Nephron progenitor cell (in vitro differentiated cells): ENCODE measurements around the gene ERC2.
A peak's percentile ranks its signal among the peaks of the same experiment; 100 is the strongest.
"Not testable (repeated sequence)": the region's sequence is repeated elsewhere in the genome, so short reads cannot be mapped to it uniquely, and the experiment has no call there.

ENCODE experiments used
- DNase-seq: peaks from one replicate; pipeline ENCODE4 v3.0.0; 2021
- H3K27ac Mint-ChIP-seq: 2 replicates; pipeline ENCODE4 v1.8.0; 2021; ENCODE audit warnings: mild to moderate bottlenecking, moderate library complexity, mixed read lengths
- H3K27me3 Mint-ChIP-seq: 2 replicates; pipeline ENCODE4 v1.8.0; 2021; ENCODE audit warnings: mild to moderate bottlenecking, low read depth, mixed read lengths; ENCODE audit not compliant: poor library complexity
- H3K36me3 Mint-ChIP-seq: 2 replicates; pipeline ENCODE4 v1.8.0; 2021; ENCODE audit warnings: low read depth, mixed read lengths
- H3K4me1 Mint-ChIP-seq: 2 replicates; pipeline ENCODE4 v1.8.0; 2021; ENCODE audit warnings: mixed read lengths
- H3K4me3 Mint-ChIP-seq: 2 replicates; pipeline ENCODE4 v1.8.0; 2021; ENCODE audit warnings: mild to moderate bottlenecking, moderate library complexity, mixed read lengths
- H3K9me3 Mint-ChIP-seq: 2 replicates; pipeline ENCODE4 v1.8.0; 2021; ENCODE audit warnings: mild to moderate bottlenecking, moderate library complexity, mixed read lengths
- TF ChIP-seq, protein P1 (sequence below): fragments of 200-600 bp; sonication (generic); IDR thresholded peaks from 2 replicates; pipeline ENCODE4 v1.5.0; 2021; ENCODE audit warnings: antibody characterized with exemption

ERC2 gene

DNA sequence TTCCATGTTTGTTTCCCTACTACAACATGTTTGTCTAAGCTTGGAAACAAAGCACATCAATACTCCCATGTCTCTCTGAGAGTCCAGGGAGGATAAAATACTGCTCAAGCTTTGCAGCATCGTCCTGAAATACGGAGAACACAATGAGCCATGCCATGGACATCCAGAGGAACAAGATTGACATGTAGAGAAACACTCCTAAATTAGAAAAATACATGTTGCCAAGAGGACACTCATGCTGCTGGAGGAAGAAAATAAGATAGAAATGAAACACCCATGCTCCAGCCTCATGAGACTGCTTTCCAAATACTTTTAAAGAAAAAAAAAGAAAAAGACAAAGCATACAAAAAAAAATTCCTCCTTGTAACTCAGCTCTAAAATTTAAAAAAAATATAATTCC lies 387.0 kb downstream of the ERC2 start:
- H3K36me3 Mint-ChIP-seq, result no peaks in the 10 kb centered on the region
- peak overlapping the region; percentile 70 for H3K27ac Mint-ChIP-seq
- DNase-seq, result no peak
- H3K4me1 Mint-ChIP-seq, result peaks cover 15% of the 10 kb centered on the region
- H3K4me3 Mint-ChIP-seq, result no peak overlapping the region
- TF ChIP-seq, protein P1, sequence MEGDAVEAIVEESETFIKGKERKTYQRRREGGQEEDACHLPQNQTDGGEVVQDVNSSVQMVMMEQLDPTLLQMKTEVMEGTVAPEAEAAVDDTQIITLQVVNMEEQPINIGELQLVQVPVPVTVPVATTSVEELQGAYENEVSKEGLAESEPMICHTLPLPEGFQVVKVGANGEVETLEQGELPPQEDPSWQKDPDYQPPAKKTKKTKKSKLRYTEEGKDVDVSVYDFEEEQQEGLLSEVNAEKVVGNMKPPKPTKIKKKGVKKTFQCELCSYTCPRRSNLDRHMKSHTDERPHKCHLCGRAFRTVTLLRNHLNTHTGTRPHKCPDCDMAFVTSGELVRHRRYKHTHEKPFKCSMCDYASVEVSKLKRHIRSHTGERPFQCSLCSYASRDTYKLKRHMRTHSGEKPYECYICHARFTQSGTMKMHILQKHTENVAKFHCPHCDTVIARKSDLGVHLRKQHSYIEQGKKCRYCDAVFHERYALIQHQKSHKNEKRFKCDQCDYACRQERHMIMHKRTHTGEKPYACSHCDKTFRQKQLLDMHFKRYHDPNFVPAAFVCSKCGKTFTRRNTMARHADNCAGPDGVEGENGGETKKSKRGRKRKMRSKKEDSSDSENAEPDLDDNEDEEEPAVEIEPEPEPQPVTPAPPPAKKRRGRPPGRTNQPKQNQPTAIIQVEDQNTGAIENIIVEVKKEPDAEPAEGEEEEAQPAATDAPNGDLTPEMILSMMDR, result no peak
- peaks cover 4% of the 10 kb centered on the region for H3K9me3 Mint-ChIP-seq
- H3K27me3 Mint-ChIP-seq, result peaks cover 3% of the 10 kb centered on the region

DNA sequence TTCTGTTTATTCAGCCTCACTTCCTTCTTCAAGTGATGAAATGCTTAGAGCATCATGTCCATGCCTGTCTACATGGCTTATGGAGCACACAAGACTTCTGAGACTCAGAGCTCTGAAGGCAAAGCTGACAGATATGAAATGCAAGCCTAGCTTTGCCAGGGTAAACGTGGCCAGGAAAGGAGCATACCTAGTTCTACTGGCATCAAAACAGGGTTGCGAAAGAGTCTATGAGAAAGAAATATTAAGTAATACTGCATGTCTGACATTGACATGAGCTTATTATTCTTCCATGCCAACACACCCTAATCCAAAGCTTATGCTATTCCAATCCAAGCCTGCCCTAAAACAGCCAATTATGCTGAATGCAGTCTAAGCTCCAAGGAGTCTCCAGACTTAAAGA lies 391.5 kb downstream of the ERC2 start:
- H3K36me3 Mint-ChIP-seq, result no peaks in the 10 kb centered on the region

DNA sequence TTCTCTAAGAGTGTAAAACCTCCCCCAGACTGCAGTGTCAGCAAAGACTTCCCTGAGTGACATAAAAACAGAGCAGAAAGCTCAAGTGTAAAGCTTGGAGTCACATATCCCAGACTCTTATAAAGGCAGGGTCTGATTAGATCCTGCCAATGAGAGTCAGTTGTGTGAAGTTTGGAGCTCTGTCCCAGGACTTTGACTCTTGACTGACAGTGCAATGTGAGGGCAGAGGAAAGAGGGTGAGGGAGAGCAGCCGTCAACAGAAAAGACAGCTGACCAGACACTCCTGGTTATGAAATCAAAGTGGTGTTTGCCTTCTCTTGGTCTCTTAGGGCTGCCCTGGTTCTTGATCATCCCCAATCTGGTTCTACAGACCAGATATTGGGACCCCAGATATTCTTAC lies 393.2 kb downstream of the ERC2 start:
- Mint-ChIP-seq H3K27me3 (peaks cover 5% of the 10 kb centered on the region), H3K4me1 (peaks cover 14% of the 10 kb centered on the region)
- TF ChIP-seq, protein P1, result no peak

More for the DNA sequence above, 391.5 kb downstream of the ERC2 start:
- no peaks in the 10 kb centered on the region for H3K9me3 Mint-ChIP-seq
- DNase-seq, result no peak
- H3K27me3 Mint-ChIP-seq, result no peaks in the 10 kb centered on the region
- peaks cover 25% of the 10 kb centered on the region for H3K4me1 Mint-ChIP-seq
- no peak overlapping the region for H3K27ac Mint-ChIP-seq
- TF ChIP-seq, protein P1, result no peak
- no peak overlapping the region for H3K4me3 Mint-ChIP-seq

DNA sequence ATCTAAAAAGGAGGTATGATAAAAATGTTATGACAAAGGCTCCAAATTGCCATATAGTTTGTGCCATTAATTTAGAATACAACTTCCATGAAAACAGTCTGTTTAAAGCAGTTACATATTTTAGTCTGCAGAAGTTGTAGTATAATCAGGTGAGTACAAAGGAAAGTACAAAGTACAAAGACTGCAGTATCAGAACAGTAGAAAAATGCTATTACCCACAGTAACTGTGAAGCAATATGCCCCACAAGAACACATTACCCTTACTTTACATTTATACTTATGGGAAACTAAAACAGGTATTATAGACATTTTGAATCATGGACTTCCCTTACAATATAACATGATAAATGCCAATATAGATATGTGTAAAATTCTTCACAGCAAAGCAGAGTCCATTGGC lies 398.5 kb downstream of the ERC2 start:
- H3K36me3 Mint-ChIP-seq, result peaks cover 27% of the 10 kb centered on the region
- no peak overlapping the region for H3K27ac Mint-ChIP-seq
- peaks cover 10% of the 10 kb centered on the region for H3K4me1 Mint-ChIP-seq
- no peak for DNase-seq
- H3K27me3 Mint-ChIP-seq, result peaks cover 5% of the 10 kb centered on the region
- peaks cover 35% of the 10 kb centered on the region for H3K9me3 Mint-ChIP-seq
- H3K4me3 Mint-ChIP-seq, result no peak overlapping the region
- TF ChIP-seq, protein P1, result no peak

More for the DNA sequence above, 393.2 kb downstream of the ERC2 start:
- Mint-ChIP-seq H3K4me3 (no peak overlapping the region), H3K36me3 (no peaks in the 10 kb centered on the region), H3K9me3 (no peaks in the 10 kb centered on the region), H3K27ac (no peak overlapping the region)
- no peak for DNase-seq

DNA sequence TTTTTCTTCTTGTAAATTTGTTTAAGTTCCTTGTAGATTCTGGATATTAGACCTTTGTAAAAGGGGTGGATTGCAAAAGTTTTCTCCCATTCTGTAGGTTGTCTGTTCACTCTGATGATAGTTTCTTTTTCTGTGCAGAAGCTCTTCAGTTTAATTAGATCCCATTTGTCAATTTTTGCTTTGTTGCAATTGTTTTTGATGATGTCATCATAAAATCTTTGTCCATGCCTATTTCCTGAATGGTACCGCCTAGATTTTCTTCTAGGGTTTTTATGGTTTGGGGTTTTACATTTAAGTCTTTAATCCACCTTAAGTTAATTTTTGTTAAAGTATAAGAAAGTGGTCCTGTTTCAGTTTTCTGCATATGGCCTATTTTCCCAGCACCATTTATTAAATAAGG lies 401.9 kb downstream of the ERC2 start:
- not testable (repeated sequence) for H3K27ac Mint-ChIP-seq, H3K27me3 Mint-ChIP-seq, DNase-seq, H3K4me1 Mint-ChIP-seq, H3K4me3 Mint-ChIP-seq
- Mint-ChIP-seq H3K9me3 (peaks cover 35% of the 10 kb centered on the region), H3K36me3 (peaks cover 27% of the 10 kb centered on the region)

DNA sequence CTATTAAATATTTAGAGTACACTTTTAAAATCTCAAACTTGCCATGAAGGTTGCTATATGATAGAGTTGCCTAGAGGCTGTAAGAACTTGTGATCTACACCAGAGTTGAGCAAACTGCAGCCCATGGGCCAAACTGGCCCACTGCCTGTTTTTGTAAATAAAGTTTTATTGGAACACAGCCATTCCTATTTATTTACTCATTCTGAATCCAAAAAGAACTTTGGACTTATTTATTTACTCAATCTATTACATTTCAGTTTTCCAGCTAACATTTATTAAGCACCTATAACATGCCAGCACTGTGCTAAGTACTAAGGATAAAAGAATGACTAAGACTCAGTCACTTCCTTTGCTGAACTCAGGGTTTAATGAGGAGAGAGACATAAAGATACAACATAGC lies 403.6 kb downstream of the ERC2 start:
- TF ChIP-seq, protein P1, result no peak
- no peak overlapping the region for H3K27ac Mint-ChIP-seq
- H3K4me3 Mint-ChIP-seq, result no peak overlapping the region
- H3K4me1 Mint-ChIP-seq, result peaks cover 12% of the 10 kb centered on the region
- no peak for DNase-seq
- peaks cover 27% of the 10 kb centered on the region for H3K36me3 Mint-ChIP-seq
- H3K9me3 Mint-ChIP-seq, result peaks cover 35% of the 10 kb centered on the region
- no peaks in the 10 kb centered on the region for H3K27me3 Mint-ChIP-seq
